ENCODE results near the gene EPHB6. TPM values are rescaled to one million over a fixed set of nuclear protein-coding genes. Genes with fewer than 3 reads are reported as not detected.
A peak's percentile ranks its signal among the peaks of the same experiment; 100 is the strongest.

The EPHB6 gene
- total RNA-seq, 1 donor from 2014 or later, result 2.0 TPM

GRCh38 chr7:142890874-142891485 is 36.1 kb downstream of the EPHB6 start:
- intact Hi-C loops (cut with DNase I), result no loop called here
- DNase-seq (ENCODE audit: low spot score), result peak; percentile 43

- intact Hi-C loops (cut with DNase I), result no loop called here
- DNase-seq (ENCODE audit: low spot score), result no peak
Measured at GRCh38 chr7:142891490-142892082, 36.7 kb downstream of the EPHB6 start.

GRCh38 chr7:142892951-142893350 is 38.1 kb downstream of the EPHB6 start:
- intact Hi-C loops (cut with DNase I), result no loop called here
- DNase-seq (ENCODE audit: low spot score), result no peak

- peak; percentile 41 for DNase-seq (ENCODE audit: low spot score)
- intact Hi-C loops (cut with DNase I), result no loop called here
Measured at GRCh38 chr7:142894112-142894984, 39.5 kb downstream of the EPHB6 start.

GRCh38 chr7:142894985-142895593 is 40.2 kb downstream of the EPHB6 start:
- intact Hi-C loops (cut with DNase I), result no loop called here
- DNase-seq (ENCODE audit: low spot score), result peak; percentile 27

GRCh38 chr7:142896151-142896550 is 41.3 kb downstream of the EPHB6 start:
- DNase-seq (ENCODE audit: low spot score), result no peak
- intact Hi-C loops (cut with DNase I), result no loop called here

GRCh38 chr7:142896741-142897379 is 42.0 kb downstream of the EPHB6 start:
- intact Hi-C loops (cut with DNase I), result no loop called here
- DNase-seq (ENCODE audit: low spot score), result no peak

- DNase-seq (ENCODE audit: low spot score), result no peak
- intact Hi-C loops (cut with DNase I), result no loop called here
Measured at GRCh38 chr7:142897691-142898090, 42.8 kb downstream of the EPHB6 start.

- intact Hi-C loops (cut with DNase I), result no loop called here
- DNase-seq (ENCODE audit: low spot score), result no peak
Measured at GRCh38 chr7:142898377-142899170, 43.7 kb downstream of the EPHB6 start.

- no peak for DNase-seq (ENCODE audit: low spot score)
- intact Hi-C loops (cut with DNase I), result no loop called here
Measured at GRCh38 chr7:142899661-142900060, 44.8 kb downstream of the EPHB6 start.

GRCh38 chr7:142901426-142902259 is 46.8 kb downstream of the EPHB6 start:
- intact Hi-C loops (cut with DNase I), result no loop called here
- DNase-seq (ENCODE audit: low spot score), result no peak

GRCh38 chr7:142904128-142904527 is 49.3 kb downstream of the EPHB6 start:
- DNase-seq (ENCODE audit: low spot score), result no peak
- intact Hi-C loops (cut with DNase I), result no loop called here

GRCh38 chr7:142905759-142906158 is 50.9 kb downstream of the EPHB6 start:
- intact Hi-C loops (cut with DNase I), result no loop called here
- DNase-seq (ENCODE audit: low spot score), result no peak

- intact Hi-C loops (cut with DNase I), result no loop called here
- DNase-seq (ENCODE audit: low spot score), result no peak
Measured at GRCh38 chr7:142906643-142907042, 51.8 kb downstream of the EPHB6 start.

GRCh38 chr7:142908290-142908689 is 53.4 kb downstream of the EPHB6 start:
- intact Hi-C loops (cut with DNase I), result no loop called here
- no peak for DNase-seq (ENCODE audit: low spot score)

GRCh38 chr7:142908921-142909890 is 54.3 kb downstream of the EPHB6 start:
- intact Hi-C loops (cut with DNase I), result no loop called here

GRCh38 chr7:142910031-142910433 is 55.2 kb downstream of the EPHB6 start:
- no peak for DNase-seq (ENCODE audit: low spot score)
- intact Hi-C loops (cut with DNase I), result no loop called here

More at GRCh38 chr7:142908921-142909890, 54.3 kb downstream of the EPHB6 start:
- DNase-seq (ENCODE audit: low spot score), result no peak

Measured in cardiac septum (tissue), 1 donor.